Neural crest cell (in vitro differentiated cells): ENCODE data around the gene RFPL3. TPM values are rescaled to one million over a fixed set of nuclear protein-coding genes. Genes with fewer than 3 reads are reported as not detected.
"Not testable (repeated sequence)": the region's sequence is repeated elsewhere in the genome, so short reads cannot be mapped to it uniquely, and the experiment has no call there.

Experiments
- DNase-seq: peaks from one replicate; pipeline ENCODE4 v3.0.0; 2021; ENCODE audit warnings: low read depth, mixed read lengths, low spot score
- H3K27ac Mint-ChIP-seq: one replicate; pipeline ENCODE4 v1.8.0; 2021; ENCODE audit warnings: mild to moderate bottlenecking, mixed read lengths; ENCODE audit not compliant: unreplicated experiment
- H3K27me3 Mint-ChIP-seq: 2 replicates; pipeline ENCODE4 v1.8.0; 2021; ENCODE audit warnings: low read depth, mild to moderate bottlenecking, mixed read lengths
- H3K36me3 Mint-ChIP-seq: 2 replicates; pipeline ENCODE4 v1.8.0; 2021; ENCODE audit warnings: low read depth, mild to moderate bottlenecking, mixed read lengths
- H3K4me1 Mint-ChIP-seq: 2 replicates; pipeline ENCODE4 v1.8.0; 2021; ENCODE audit warnings: mixed read lengths
- H3K4me3 Mint-ChIP-seq: one replicate; pipeline ENCODE4 v1.8.0; 2021; ENCODE audit warnings: mild to moderate bottlenecking, mixed read lengths
- H3K9me3 Mint-ChIP-seq: 2 replicates; pipeline ENCODE4 v1.8.0; 2021; ENCODE audit warnings: mixed read lengths
- total RNA-seq: library from RNA; stranded (reverse); gene quantifications from 2 replicates; pipeline ENCODE4 v1.2.1, GENCODE V29; 2021
- TF ChIP-seq, protein P1 (sequence below): fragments of 200-600 bp; sonication (generic); conservative IDR thresholded peaks from 2 replicates; pipeline ENCODE4 v1.5.0; 2021; ENCODE audit warnings: antibody characterized with exemption, mild to moderate bottlenecking

The RFPL3 gene
- total RNA-seq, 1 donor from 2014 or later = not detected

GRCh38 chr22:32341122-32341740, 16.4 kb upstream of the RFPL3 start:
- no peaks in the 10 kb centered on the region for H3K36me3 Mint-ChIP-seq

DNA sequence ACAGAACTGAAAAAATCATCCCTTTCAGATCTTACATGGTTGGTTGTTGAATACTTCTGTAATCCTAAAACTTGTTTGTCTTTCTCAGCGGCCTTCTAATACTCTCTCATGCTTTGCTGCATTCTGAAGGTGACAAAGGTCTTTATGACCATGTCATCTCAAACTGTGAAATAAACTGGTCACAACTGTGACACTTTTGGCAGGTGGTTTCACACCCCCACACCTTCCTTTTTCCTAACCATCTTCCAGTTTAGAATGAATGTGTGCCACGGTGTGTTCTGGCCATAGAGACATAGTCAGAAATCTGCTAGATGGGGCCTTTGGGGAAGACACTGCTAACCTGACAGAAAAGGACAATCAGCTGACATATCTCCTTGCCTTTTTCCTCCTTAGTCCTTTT, 14.7 kb upstream of the RFPL3 start:
- H3K27me3 Mint-ChIP-seq = no peaks in the 10 kb centered on the region
- no peak overlapping the region for H3K4me3 Mint-ChIP-seq
- no peak overlapping the region for H3K27ac Mint-ChIP-seq
- no peaks in the 10 kb centered on the region for H3K36me3 Mint-ChIP-seq
- TF ChIP-seq, protein P1, sequence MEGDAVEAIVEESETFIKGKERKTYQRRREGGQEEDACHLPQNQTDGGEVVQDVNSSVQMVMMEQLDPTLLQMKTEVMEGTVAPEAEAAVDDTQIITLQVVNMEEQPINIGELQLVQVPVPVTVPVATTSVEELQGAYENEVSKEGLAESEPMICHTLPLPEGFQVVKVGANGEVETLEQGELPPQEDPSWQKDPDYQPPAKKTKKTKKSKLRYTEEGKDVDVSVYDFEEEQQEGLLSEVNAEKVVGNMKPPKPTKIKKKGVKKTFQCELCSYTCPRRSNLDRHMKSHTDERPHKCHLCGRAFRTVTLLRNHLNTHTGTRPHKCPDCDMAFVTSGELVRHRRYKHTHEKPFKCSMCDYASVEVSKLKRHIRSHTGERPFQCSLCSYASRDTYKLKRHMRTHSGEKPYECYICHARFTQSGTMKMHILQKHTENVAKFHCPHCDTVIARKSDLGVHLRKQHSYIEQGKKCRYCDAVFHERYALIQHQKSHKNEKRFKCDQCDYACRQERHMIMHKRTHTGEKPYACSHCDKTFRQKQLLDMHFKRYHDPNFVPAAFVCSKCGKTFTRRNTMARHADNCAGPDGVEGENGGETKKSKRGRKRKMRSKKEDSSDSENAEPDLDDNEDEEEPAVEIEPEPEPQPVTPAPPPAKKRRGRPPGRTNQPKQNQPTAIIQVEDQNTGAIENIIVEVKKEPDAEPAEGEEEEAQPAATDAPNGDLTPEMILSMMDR = no peak
- H3K9me3 Mint-ChIP-seq = no peaks in the 10 kb centered on the region
- peaks cover 53% of the 10 kb centered on the region for H3K4me1 Mint-ChIP-seq
- no peak for DNase-seq

More at GRCh38 chr22:32341122-32341740, 16.4 kb upstream of the RFPL3 start:
- H3K27ac Mint-ChIP-seq = peak overlapping the region; percentile 97
- no peaks in the 10 kb centered on the region for H3K27me3 Mint-ChIP-seq
- DNase-seq = no peak
- TF ChIP-seq, protein P1 = no peak
- H3K9me3 Mint-ChIP-seq = no peaks in the 10 kb centered on the region
- peak overlapping the region; percentile 65 for H3K4me3 Mint-ChIP-seq
- H3K4me1 Mint-ChIP-seq = peaks cover 70% of the 10 kb centered on the region

- peaks cover 47% of the 10 kb centered on the region for H3K4me1 Mint-ChIP-seq
- no peak overlapping the region for H3K4me3 Mint-ChIP-seq
- H3K27ac Mint-ChIP-seq = no peak overlapping the region
- H3K36me3 Mint-ChIP-seq = no peaks in the 10 kb centered on the region
- DNase-seq = no peak
- H3K9me3 Mint-ChIP-seq = no peaks in the 10 kb centered on the region
- TF ChIP-seq, protein P1 = no peak
- H3K27me3 Mint-ChIP-seq = no peaks in the 10 kb centered on the region
Measured at GRCh38 chr22:32343941-32344340, 13.7 kb upstream of the RFPL3 start.

DNA sequence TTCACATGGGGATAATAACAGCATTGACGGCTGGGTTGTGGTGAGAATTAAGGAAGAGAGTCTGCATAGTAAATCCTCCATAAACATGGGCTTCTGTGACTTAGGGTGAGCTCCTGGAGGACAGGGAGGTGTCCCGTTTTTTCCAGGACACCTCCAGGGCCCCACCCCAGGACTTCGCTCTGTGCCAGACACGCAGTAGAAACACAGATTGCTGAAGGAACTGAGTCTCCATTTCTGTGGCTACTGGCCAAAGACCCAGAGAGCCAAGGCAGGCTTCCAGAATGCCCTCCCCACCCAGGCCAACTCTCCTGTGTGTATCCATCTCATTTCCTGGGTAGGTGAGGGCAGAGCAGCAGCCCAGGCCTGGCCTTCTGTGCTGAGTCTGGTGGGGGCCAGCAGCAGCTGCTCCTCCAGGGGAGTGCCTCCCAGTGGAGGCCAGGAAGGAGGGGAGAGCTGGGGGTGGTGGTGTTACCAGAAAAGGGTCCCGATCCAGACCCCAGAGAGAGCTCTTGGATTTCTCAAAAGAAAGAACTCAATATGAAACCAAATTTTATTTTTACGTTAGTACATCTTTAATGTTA, 9.5 kb upstream of the RFPL3 start:
- H3K4me1 Mint-ChIP-seq = peaks cover 23% of the 10 kb centered on the region
- TF ChIP-seq, protein P1 = no peak
- H3K4me3 Mint-ChIP-seq = no peak overlapping the region
- no peak for DNase-seq
- no peaks in the 10 kb centered on the region for H3K27me3 Mint-ChIP-seq
- H3K36me3 Mint-ChIP-seq = no peaks in the 10 kb centered on the region
- no peak overlapping the region for H3K27ac Mint-ChIP-seq
- H3K9me3 Mint-ChIP-seq = no peaks in the 10 kb centered on the region

- H3K9me3 Mint-ChIP-seq, H3K4me1 Mint-ChIP-seq, DNase-seq, H3K27ac Mint-ChIP-seq, H3K4me3 Mint-ChIP-seq, H3K27me3 Mint-ChIP-seq, H3K36me3 Mint-ChIP-seq: not testable (repeated sequence)
Measured at GRCh38 chr22:32351875-32352274, 5.8 kb upstream of the RFPL3 start.

DNA sequence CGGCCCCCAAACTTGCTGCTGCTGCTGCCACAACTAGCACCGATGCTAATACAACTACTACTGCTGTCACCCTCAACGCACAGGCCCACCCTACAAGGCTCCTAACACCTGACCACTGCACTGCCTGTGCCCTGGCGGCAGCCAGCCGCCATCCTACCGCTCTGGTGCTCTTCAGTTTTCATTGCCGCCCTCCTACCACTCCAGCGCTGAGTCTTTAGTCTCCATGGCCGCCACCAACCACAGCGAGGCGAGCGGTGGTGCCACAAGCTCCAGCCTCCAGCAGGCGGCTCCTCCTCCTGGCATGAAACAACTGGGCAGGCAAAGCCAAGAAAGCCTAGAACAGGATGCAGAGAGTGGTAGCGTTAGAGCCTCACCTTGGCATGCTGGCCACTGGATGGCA, 5.0 kb upstream of the RFPL3 start:
- Mint-ChIP-seq H3K27ac (peak overlapping the region; percentile 43), H3K9me3 (peaks cover 3% of the 10 kb centered on the region), H3K4me1 (peaks cover 9% of the 10 kb centered on the region), H3K27me3 (no peaks in the 10 kb centered on the region), H3K36me3 (no peaks in the 10 kb centered on the region), H3K4me3 (no peak overlapping the region)
- TF ChIP-seq, protein P1 = no peak
- DNase-seq = no peak
